ENCODE data around the gene TMEM221. TPM values are rescaled to one million over a fixed set of nuclear protein-coding genes. Genes with fewer than 3 reads are reported as not detected.

The TMEM221 gene
- total and polyA plus RNA-seq, 10 of the 15 experiments (the other 5 are each of a cell fraction or from before 2014, with no cell fraction given), result 0.04 to 0.24 TPM; not detected in 8

- SMC1A ChIA-PET (ENCODE audit: uncharacterized antibody, unreplicated experiment), result no interaction called here
- Histone ChIP-seq H3K36me3 (ENCODE audit: control insufficient read depth in 2 of 2, insufficient read depth in 2 of 2, low read length in 1 of 2) (no peaks in the 10 kb centered on the region), H3K4me2 (ENCODE audit: control insufficient read depth, insufficient read depth) (no peak overlapping the region), H3K4me1 (ENCODE audit: control insufficient read depth, insufficient read depth, low read length) (peaks cover 6% of the 10 kb centered on the region), H3K9me3 (replicated peaks; ENCODE audit: control insufficient read depth, insufficient read depth, low read length) (no peaks in the 10 kb centered on the region), H3K27me3 (replicated peaks in 1 of 2; ENCODE audit: control insufficient read depth in 2 of 2, insufficient read depth in 2 of 2, low read length in 1 of 2) (no peaks in the 10 kb centered on the region), H3K9ac (ENCODE audit: control insufficient read depth, insufficient read depth, low read length) (no peak overlapping the region), H2AFZ (ENCODE audit: control insufficient read depth, low read depth, low read length) (no peak overlapping the region), H4K20me1 (ENCODE audit: control insufficient read depth, insufficient read depth) (no peaks in the 10 kb centered on the region), H3K79me2 (ENCODE audit: control insufficient read depth, insufficient read depth, low read length) (no peaks in the 10 kb centered on the region), H3K27ac (ENCODE audit: control insufficient read depth, insufficient read depth) (no peak overlapping the region), H3K4me3 (no peak overlapping the region)
- DNase-seq (ENCODE audit: low read depth, low spot score) (no peak), ATAC-seq (no peak), FAIRE-seq (no peak)
- TF ChIP-seq DPF2 (IDR thresholded peaks at IDR 0.05) (no peak), IKZF2 (IDR thresholded peaks at IDR 0.05) (no peak), FOXK2 (IDR thresholded peaks at IDR 0.05) (no peak), SPI1 (IDR thresholded peaks at IDR 0.05; ENCODE audit: borderline replicate concordance, insufficient read depth, low read depth, low read length) (no peak), JUND (IDR thresholded peaks at IDR 0.05; ENCODE audit: low read depth, low read length) (no peak), ZNF687 (IDR thresholded peaks at IDR 0.05) (no peak), NBN (IDR thresholded peaks at IDR 0.05) (no peak), NR2C2 (IDR thresholded peaks at IDR 0.05; ENCODE audit: borderline replicate concordance, control insufficient read depth, insufficient read length, low read depth) (no peak), TCF7 (IDR thresholded peaks at IDR 0.05; ENCODE audit: borderline replicate concordance) (no peak), CHD1 (IDR thresholded peaks at IDR 0.05; ENCODE audit: low read depth, low read length) (no peak), CREM (IDR thresholded peaks at IDR 0.05; ENCODE audit: low read depth) (no peak), SRF (IDR thresholded peaks at IDR 0.05; ENCODE audit: low read depth in 2 of 2, low read length in 2 of 2) (no peak), RFX5 (IDR thresholded peaks at IDR 0.05; ENCODE audit: low read depth, low read length) (no peak), MTA2 (IDR thresholded peaks at IDR 0.05; ENCODE audit: low read depth) (no peak), NFXL1 (IDR thresholded peaks at IDR 0.05; ENCODE audit: borderline replicate concordance) (no peak)
- RAD21 ChIA-PET (ENCODE audit: unreplicated experiment), result no interaction called here
- WGBS (ENCODE audit: insufficient coverage, insufficient replicate concordance, low lambda C conversion rate, missing lambda C conversion rate), result 91% methylated on average over 44 of the region's 58 CpGs
- no TSS peak for BruUV-seq (replicated peaks)
- in situ Hi-C loops (cut with MboI) (no loop called here), intact Hi-C loops (cut with micrococcal nuclease; ENCODE audit: unreplicated experiment) (no loop called here)
- CTCF ChIA-PET, result no interaction called here
- POLR2A ChIA-PET, result interaction anchor here (0.6 kb wide), 1 partner anchor 948 kb away, joined by 3 read pairs; no protein-coding TSS in a partner anchor
Measured at GRCh38 chr19:17486545-17487240, 38.2 kb upstream of the TMEM221 start.
